Measurements from ENCODE around the gene BHMT. TPM values are rescaled to one million over a fixed set of nuclear protein-coding genes. Genes with fewer than 3 reads are reported as not detected.

The BHMT gene
- total RNA-seq, 4 donors from 2014 or later: 2.4 to 5.9 (median 4.1) TPM

- H3K27me3 ChIP-seq: peaks cover 0 to 8% of the 10 kb centered on the region in 2 donors
- TF ChIP-seq, protein P1, sequence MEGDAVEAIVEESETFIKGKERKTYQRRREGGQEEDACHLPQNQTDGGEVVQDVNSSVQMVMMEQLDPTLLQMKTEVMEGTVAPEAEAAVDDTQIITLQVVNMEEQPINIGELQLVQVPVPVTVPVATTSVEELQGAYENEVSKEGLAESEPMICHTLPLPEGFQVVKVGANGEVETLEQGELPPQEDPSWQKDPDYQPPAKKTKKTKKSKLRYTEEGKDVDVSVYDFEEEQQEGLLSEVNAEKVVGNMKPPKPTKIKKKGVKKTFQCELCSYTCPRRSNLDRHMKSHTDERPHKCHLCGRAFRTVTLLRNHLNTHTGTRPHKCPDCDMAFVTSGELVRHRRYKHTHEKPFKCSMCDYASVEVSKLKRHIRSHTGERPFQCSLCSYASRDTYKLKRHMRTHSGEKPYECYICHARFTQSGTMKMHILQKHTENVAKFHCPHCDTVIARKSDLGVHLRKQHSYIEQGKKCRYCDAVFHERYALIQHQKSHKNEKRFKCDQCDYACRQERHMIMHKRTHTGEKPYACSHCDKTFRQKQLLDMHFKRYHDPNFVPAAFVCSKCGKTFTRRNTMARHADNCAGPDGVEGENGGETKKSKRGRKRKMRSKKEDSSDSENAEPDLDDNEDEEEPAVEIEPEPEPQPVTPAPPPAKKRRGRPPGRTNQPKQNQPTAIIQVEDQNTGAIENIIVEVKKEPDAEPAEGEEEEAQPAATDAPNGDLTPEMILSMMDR (IDR thresholded peaks at IDR 0.05): no peak
- TF ChIP-seq POLR2A (IDR thresholded peaks at IDR 0.05) (no peak), EP300 (IDR thresholded peaks at IDR 0.05) (no peak)
- DNase-seq (ENCODE audit: low spot score in 2 of 2): no peak
- H3K36me3 ChIP-seq: no peaks in the 10 kb centered on the region
- peaks cover 0 to 10% (median 0%) of the 10 kb centered on the region in 4 donors for H3K4me1 ChIP-seq
- peaks cover 0 to 12% (median 2%) of the 10 kb centered on the region in 4 donors for H3K9me3 ChIP-seq
- H3K4me3 ChIP-seq: no peak overlapping the region
- WGBS, 2 donors: 77 to 83% methylated on average over 6 of the region's 6 CpGs
- H3K27ac ChIP-seq: no peak overlapping the region
These were observed 37.0 kb upstream of the BHMT start for GRCh38 chr5:79074641-79075040.

DNA sequence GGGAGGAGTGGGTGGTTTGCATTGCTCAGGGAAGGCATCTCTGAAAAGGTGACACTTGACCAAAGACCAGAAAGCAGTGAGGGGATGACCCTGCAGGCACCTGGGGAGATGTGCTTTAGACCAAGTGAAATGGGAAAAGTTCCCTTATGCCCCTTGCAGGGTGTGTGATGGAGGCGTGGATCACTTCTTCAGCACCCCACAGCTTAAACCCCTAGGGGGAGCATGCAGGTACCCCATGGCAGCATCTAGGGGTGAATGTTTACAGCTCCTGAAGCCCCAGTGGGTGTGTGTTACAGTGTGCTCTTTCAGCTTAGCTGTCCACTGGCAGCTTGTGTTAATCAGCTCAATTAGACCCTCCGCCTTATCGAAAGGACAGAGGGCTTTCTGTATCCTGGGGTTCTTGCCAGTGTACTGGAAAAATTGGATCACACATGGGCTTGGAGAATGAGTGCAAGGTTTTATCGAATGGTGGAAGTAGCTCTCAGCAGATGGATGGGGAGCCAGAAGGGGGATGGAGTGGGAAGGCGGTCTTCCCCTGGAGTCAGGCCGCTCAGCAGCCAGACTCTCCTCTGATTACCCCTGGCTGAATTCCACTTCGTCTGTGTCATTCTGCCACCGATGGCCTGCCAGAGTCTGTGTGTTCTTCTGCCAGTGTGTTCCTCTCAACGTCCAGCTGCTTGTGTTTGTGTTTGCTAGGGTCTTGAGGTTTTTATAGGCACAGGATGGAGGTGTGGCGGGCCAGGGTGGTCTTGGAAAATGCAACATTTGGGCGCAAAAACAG, 35.8 kb upstream of the BHMT start:
- Histone ChIP-seq H3K9me3 (peaks cover 0 to 12% (median 2%) of the 10 kb centered on the region in 4 donors), H3K27ac (no peak overlapping the region), H3K27me3 (no peaks in the 10 kb centered on the region), H3K36me3 (peaks cover 0 to 4% (median 0%) of the 10 kb centered on the region in 3 donors), H3K4me3 (no peak overlapping the region), H3K4me1 (no peaks in the 10 kb centered on the region)
- TF ChIP-seq, protein P1 (IDR thresholded peaks at IDR 0.05): no peak
- TF ChIP-seq EP300 (IDR thresholded peaks at IDR 0.05) (no peak), POLR2A (IDR thresholded peaks at IDR 0.05) (no peak)
- 85 to 87% methylated on average over 11 of the region's 11 CpGs for WGBS, 2 donors
- no peak for DNase-seq (ENCODE audit: low spot score in 2 of 2)

- peaks cover 0 to 12% (median 2%) of the 10 kb centered on the region in 4 donors for H3K9me3 ChIP-seq
- WGBS, 2 donors: 51 to 67% methylated on average over 4 of the region's 4 CpGs
These were observed 34.8 kb upstream of the BHMT start for GRCh38 chr5:79076819-79077218.

GRCh38 chr5:79077680-79078365, 33.8 kb upstream of the BHMT start:
- DNase-seq (ENCODE audit: low spot score in 2 of 2): no peak
- no peaks in the 10 kb centered on the region for H3K27me3 ChIP-seq
- no peak overlapping the region for H3K27ac ChIP-seq
- TF ChIP-seq POLR2A (IDR thresholded peaks at IDR 0.05): no peak
- TF ChIP-seq EP300 (IDR thresholded peaks at IDR 0.05): no peak
- peaks cover 0 to 13% (median 0%) of the 10 kb centered on the region in 3 donors for H3K36me3 ChIP-seq
- no peak overlapping the region for H3K4me3 ChIP-seq
- peaks cover 0 to 12% (median 2%) of the 10 kb centered on the region in 4 donors for H3K9me3 ChIP-seq
- 66 to 82% methylated on average over 3 of the region's 3 CpGs for WGBS, 2 donors
- H3K4me1 ChIP-seq: no peaks in the 10 kb centered on the region

More at GRCh38 chr5:79076819-79077218, 34.8 kb upstream of the BHMT start:
- no peaks in the 10 kb centered on the region for H3K27me3 ChIP-seq
- H3K4me1 ChIP-seq: no peaks in the 10 kb centered on the region
- DNase-seq (ENCODE audit: low spot score in 2 of 2): no peak
- H3K4me3 ChIP-seq: no peak overlapping the region
- H3K27ac ChIP-seq: no peak overlapping the region
- TF ChIP-seq POLR2A (IDR thresholded peaks at IDR 0.05) (no peak), EP300 (IDR thresholded peaks at IDR 0.05) (no peak)
- TF ChIP-seq, protein P1 (IDR thresholded peaks at IDR 0.05): no peak
- peaks cover 0 to 13% (median 0%) of the 10 kb centered on the region in 3 donors for H3K36me3 ChIP-seq

- H3K4me1 ChIP-seq: no peaks in the 10 kb centered on the region
These were observed 30.8 kb upstream of the BHMT start for GRCh38 chr5:79080804-79081203.

More at GRCh38 chr5:79080804-79081203, 30.8 kb upstream of the BHMT start:
- 92 to 97% methylated on average over 2 of the region's 2 CpGs for WGBS, 2 donors
- no peak overlapping the region for H3K27ac ChIP-seq
- no peak for DNase-seq (ENCODE audit: low spot score in 2 of 2)
- no peak overlapping the region for H3K4me3 ChIP-seq
- H3K27me3 ChIP-seq: no peaks in the 10 kb centered on the region
- H3K9me3 ChIP-seq: no peaks in the 10 kb centered on the region
- peaks cover 0 to 13% (median 0%) of the 10 kb centered on the region in 3 donors for H3K36me3 ChIP-seq
- TF ChIP-seq POLR2A (IDR thresholded peaks at IDR 0.05) (no peak), EP300 (IDR thresholded peaks at IDR 0.05) (no peak)
- TF ChIP-seq, protein P1 (IDR thresholded peaks at IDR 0.05): no peak

All from tibial nerve (tissue), 4 donors.